GM18505 (cell line): ENCODE measurements around the gene ZDBF2.
A peak's percentile ranks its signal among the peaks of the same experiment; 100 is the strongest.
"Not testable (repeated sequence)": the region's sequence is repeated elsewhere in the genome, so short reads cannot be mapped to it uniquely, and the experiment has no call there.

ENCODE experiments used
- ATAC-seq: cut with Tn5 transposase; IDR thresholded peaks from one replicate; pipeline ENCODE4 v1.9.1; 2021; ENCODE audit not compliant: unreplicated experiment
- POLR2A ChIP-seq: IDR thresholded peaks from 4 replicates; pipeline ENCODE4 v1.6.1; 2011; ENCODE audit warnings: borderline replicate concordance; ENCODE audit not compliant: insufficient read depth, insufficient read length; ENCODE audit errors: extremely low read depth

Gene ZDBF2

GRCh38 chr2:206274434-206275311 is at the start of gene ZDBF2:
ZDBF2 (plus strand) TSS chr2:206274663; CDS start chr2:206281850, 7,187 bp downstream.
- peak; percentile 64 for TF ChIP-seq POLR2A
- peak; percentile 72 for ATAC-seq

DNA sequence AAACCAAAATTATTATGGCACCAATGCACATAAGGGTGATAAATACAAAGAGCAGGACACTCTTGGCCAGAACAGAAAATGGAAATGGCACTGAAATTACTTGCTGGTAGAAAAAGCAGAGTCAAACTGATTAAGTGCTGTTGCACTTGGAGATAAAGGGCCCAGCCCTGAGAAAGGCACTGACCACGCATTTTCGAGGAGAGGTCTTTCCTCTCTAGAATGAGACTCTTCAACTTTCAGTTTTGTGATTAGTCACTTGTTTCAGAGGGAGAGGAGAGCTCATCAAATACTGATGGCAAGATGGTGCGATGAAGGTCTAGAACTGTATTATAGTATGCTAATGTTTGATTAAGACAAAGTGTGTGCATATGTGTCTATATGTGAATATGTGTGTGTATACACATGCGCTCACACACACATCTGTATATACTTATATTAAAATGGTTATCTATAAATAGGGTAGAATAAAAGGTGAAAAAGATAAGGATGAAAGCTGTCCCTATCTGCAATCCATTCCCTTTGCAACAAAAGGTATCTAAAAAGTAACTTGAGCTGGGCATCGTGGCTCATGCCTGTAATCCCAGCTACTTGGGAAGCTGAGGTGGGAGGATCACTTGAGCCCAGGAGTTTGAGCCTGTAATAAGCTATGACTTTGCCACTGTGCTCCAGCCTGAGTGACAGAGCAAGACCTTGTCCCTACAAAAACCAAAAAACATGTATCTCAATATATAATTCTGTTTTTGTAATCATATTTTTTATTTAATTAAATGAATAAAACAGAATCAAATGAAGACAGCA is 48.8 kb upstream of the ZDBF2 start:
- ATAC-seq: peak; percentile 80
- TF ChIP-seq POLR2A: no peak

GRCh38 chr2:206228636-206229035 is 45.8 kb upstream of the ZDBF2 start:
- ATAC-seq: not testable (repeated sequence)

DNA sequence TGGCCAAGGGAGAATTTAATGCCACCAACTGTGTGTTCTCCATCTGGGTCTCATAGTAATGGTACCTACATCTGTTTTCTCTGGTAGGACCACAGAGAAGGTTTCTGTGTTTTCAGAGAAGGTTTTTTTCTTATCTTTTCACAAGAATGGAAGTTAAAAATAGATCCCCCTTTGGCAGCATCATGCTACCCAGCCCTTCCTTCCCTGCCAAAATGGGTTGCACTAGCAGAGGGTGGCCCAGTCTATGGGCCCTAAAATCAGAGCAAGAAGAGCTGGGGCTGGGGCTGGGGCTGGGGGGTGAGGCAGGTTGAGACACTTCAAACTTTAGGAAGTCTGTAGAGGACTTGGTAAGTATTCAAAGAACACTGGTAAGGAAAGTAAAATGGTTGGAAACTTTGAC is 44.8 kb upstream of the ZDBF2 start:
- no peak for ATAC-seq
- no peak for TF ChIP-seq POLR2A

DNA sequence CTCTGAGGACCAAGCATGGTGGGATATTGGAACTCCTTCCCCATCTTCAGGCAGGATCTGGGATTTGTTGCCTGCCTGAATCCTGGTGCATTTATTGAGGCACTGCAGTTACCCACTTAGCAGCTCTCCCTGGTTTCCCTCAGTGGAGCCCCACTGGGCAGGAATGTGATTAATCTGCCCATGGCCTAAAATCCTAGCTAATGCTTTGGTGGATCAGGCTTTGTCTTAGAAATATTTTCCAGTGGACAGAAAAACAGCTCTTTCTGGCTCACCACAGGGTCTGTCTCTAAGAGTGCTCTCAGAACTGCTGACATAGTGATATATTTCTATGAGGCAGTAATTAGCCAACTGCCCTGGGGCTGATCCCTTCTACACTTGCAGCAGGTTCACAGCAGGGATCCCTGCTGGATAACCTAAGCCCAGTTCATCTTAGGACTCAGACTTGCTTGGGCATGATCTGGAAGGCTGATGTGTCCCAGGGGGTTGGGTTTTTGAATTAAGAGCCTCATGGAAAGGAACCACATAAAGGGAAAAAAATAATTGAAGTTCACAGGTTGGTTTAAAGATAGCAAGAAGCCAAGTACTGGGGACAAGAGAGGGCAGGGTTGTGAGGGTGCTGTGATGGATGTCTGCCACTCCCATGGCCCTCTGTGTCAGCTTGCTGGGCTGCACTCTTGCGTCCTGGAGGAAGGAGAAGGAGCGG is 44.3 kb upstream of the ZDBF2 start:
- TF ChIP-seq POLR2A: no peak

GRCh38 chr2:206231669-206232286 is 42.7 kb upstream of the ZDBF2 start:
- no peak for TF ChIP-seq POLR2A
- no peak for ATAC-seq

More for the DNA sequence above, 44.3 kb upstream of the ZDBF2 start:
- no peak for ATAC-seq

GRCh38 chr2:206232287-206233035 is 42.0 kb upstream of the ZDBF2 start:
- no peak for ATAC-seq
- no peak for TF ChIP-seq POLR2A

GRCh38 chr2:206239157-206239556 is 35.3 kb upstream of the ZDBF2 start:
- ATAC-seq: no peak
- TF ChIP-seq POLR2A: no peak

- no peak for ATAC-seq
- no peak for TF ChIP-seq POLR2A
Observed at GRCh38 chr2:206240327-206240726, 34.1 kb upstream of the ZDBF2 start.

GRCh38 chr2:206241736-206242135 is 32.7 kb upstream of the ZDBF2 start:
- TF ChIP-seq POLR2A: no peak
- no peak for ATAC-seq

GRCh38 chr2:206245265-206245672 is 29.2 kb upstream of the ZDBF2 start:
- ATAC-seq: peak; percentile 38
- TF ChIP-seq POLR2A: no peak
